HG02588 (cell line): ENCODE results near the gene ARHGEF6.

Experiments used
- ATAC-seq: cut with Tn5 transposase; IDR thresholded peaks from one replicate; pipeline ENCODE4 v1.9.1; 2021; ENCODE audit warnings: mild to moderate bottlenecking, moderate library complexity; ENCODE audit not compliant: unreplicated experiment

ARHGEF6 gene

DNA sequence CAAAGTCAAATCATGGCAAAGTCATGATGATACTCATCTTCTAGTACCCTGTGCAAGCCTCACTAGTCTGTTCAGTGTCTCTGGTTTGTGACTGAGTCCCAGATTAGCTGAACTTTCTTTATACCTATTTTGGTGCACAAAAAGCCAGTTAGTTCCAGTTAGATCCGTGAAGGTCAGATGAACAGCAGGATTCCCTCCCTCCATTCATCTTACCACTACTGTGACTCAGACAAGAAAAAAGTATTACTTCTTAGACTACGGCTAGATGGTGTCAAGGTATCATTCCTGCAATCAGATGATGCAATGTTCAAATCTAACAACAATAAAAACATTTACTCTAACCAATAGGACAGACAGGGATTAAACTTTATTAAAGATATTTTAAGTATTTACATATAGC, 30.4 kb downstream of the ARHGEF6 start:
- ATAC-seq, result no peak

DNA sequence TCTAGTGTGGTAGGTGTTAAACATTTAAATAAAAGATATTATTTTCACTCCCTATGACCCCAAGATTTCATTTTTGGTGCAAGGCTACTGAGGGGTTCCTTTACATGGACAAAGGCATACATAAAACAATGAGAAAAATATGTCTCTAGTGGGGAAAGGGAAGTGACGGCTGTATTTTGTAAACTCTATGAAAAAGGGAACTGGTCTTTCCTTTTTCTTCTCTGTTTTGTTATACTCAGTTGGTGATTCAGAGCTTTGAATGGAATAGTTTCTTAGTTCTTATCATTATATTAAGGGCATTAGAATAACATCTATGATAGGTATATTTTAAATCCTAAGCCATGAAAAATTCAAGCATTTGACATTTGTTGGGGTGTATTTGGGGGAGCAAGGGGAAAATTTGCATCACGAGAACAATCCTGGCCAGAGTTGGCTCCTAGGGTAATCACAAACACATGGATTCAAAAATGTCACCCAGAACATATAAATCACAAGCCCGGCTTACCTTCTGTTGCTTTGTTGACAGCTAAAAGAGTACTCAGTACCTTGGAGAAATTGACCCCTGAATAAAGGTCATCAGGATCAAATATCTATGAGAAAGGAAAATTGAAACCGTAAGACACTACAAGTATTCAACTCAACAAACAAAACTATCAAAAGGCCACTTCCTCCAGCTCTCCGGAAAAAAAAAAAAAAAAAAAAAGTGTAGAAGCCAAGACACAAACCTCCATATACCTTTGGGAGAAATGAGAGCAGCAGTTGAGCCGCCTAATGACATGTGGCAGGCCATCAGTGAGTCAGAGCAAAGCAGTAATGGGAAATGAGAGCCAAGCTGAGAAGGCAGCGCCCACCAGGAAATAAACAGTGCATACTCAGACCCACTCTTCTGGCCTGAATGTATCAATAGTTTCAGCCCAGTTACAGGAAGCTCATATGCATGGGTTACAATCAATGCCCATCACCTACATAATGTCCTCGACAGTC, 33.4 kb downstream of the ARHGEF6 start:
- ATAC-seq, result no peak

GRCh38 chrX:136745215-136746173, 35.2 kb downstream of the ARHGEF6 start:
- no peak for ATAC-seq

DNA sequence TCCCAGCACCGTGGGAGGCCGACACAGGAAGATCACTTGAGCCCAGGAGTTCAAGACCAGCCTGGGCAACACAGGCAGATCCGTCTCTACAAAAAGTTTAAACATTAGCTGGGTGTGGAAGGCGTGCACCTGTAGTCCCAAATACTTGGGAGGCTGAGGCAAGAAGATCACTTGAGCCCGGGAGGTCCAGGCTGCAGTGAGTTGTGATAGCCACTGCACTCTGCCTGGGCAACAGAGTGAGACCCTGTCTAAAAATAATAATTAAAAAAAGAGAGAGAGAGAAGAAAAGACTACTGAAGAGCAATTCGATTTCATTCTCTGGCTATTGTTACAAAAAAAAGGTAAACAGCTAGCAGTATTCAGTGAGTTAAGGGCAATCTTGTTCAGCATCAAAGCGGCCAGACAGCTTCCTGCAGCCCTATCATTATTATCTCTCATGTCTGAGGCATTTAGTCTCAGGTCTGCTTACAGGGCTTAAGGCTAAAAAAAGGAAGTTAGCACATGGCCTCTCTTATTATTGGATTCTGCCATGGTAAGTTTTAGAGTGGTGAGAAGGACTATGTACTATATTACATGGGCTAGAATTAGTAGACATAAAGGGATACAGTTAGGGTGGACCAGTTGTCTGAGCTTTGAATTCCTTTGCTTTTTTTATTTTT, 37.9 kb downstream of the ARHGEF6 start:
- ATAC-seq, result no peak

- ATAC-seq, result no peak
These were observed 42.5 kb downstream of the ARHGEF6 start for GRCh38 chrX:136738049-136738729.

DNA sequence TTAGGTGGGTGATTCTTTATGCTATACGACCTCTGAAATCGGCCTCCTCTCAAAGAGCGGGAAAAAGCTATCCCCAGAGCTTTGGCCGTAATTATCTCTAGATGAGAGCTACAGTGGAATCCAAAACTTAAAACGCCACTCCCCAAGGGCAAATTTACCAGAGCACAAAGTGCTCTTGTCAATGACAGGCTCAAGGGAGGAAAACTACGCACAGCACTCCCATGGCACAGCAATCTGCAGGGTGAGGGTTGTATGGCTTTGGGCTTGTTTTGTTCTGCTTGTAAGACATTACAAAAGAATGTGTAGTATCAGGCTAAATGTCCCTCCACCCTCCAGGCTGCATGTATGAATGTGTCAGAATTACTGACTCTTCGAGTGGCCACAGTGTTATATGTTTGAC, 44.0 kb downstream of the ARHGEF6 start:
- ATAC-seq, result no peak

GRCh38 chrX:136735601-136736000, 45.1 kb downstream of the ARHGEF6 start:
- ATAC-seq, result no peak

GRCh38 chrX:136733613-136734012, 47.1 kb downstream of the ARHGEF6 start:
- no peak for ATAC-seq

GRCh38 chrX:136731798-136732197, 48.9 kb downstream of the ARHGEF6 start:
- ATAC-seq, result no peak

GRCh38 chrX:136731207-136731782, 49.4 kb downstream of the ARHGEF6 start:
- ATAC-seq, result no peak

- no peak for ATAC-seq
These were observed 52.3 kb downstream of the ARHGEF6 start for GRCh38 chrX:136728393-136728792.

- no peak for ATAC-seq
These were observed 55.2 kb downstream of the ARHGEF6 start for GRCh38 chrX:136725441-136726104.

GRCh38 chrX:136718091-136718490, 62.6 kb downstream of the ARHGEF6 start:
- ATAC-seq, result no peak

DNA sequence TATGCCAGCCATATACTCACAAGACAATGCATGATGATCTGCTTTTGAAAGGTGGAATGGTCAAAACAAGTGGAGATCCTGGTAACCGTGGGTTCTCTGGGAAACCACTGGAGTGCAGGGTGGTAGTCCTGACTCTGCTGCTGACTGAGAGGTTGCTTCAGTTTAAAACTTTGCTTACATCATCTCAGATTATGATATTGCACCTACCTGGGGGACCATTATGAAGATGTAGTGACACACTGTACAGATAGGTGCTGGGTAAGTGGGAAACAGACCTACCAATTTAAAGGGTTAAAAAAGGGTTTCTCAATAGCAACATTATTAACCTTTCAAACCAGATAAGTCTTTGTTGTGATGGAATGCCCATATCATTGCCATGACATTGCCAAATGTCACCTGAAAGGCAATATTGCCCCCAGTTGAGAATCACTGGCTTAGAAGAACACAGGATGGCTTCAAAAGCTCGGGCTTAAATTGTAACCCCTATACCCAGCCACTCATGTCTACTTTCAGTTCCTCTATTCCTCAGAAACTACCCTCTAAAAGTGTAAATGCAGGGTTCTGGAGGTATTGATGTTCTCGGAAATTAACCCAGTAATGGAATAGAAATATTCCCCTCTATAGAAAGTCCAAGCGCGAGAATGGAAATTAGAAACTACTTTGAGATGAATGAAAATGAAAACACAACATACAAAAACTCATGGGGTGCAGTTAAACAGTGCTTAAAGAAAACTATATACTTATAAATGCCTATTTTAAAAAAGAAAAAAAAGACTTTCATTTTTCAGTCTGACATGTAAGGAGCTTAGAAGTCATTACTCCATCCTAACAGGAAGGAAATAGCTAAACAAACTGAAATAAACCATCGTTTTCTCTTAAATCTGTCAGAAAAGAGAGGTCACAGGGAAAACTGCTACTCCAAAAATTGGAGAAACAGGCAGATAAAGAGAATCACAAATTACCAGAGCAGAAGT, 65.8 kb downstream of the ARHGEF6 start:
- peak; percentile 79 for ATAC-seq

- no peak for ATAC-seq
These were observed 68.0 kb downstream of the ARHGEF6 start for GRCh38 chrX:136712650-136713310.

DNA sequence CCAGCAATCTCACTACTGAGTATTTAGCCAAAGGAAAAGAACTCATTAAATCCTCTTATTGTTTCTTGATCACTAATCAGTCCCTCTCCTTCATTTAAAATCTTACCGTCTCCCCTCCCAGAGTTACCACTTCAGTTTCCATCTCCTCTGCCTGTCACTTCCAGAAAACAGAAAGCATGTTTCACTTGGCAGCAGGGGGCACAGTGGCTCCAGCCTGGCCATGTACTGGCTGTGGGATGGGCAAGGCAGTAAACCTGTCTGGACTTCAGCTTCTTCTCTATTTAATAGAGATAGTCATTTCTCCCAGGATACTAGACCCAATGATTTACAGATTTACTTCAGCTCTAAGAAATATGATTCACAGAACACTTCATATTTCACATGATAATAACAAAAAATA, 69.6 kb downstream of the ARHGEF6 start:
- no peak for ATAC-seq

GRCh38 chrX:136710325-136710951, 70.3 kb downstream of the ARHGEF6 start:
- ATAC-seq, result peak; percentile 51
